Colonic mucosa (tissue), 4 donors: ENCODE results near the gene PPP1R8. TPM values are rescaled to one million over a fixed set of nuclear protein-coding genes. Genes with fewer than 3 reads are reported as not detected.

Source experiments
- DNase-seq: peaks from one replicate; pipeline ENCODE4 v3.0.0-alpha.2; 2020
- H3K27ac ChIP-seq: fragments of 200-600 bp; one replicate; pipeline ENCODE4 v1.8.0; 2021
- H3K27me3 ChIP-seq: fragments of 200-600 bp; one replicate; pipeline ENCODE4 v1.8.0; 2021
- H3K36me3 ChIP-seq: fragments of 200-600 bp; one replicate; pipeline ENCODE4 v1.8.0; 2021
- H3K4me1 ChIP-seq: fragments of 200-600 bp; one replicate; pipeline ENCODE4 v1.8.0; 2021; ENCODE audit warnings: mild to moderate bottlenecking
- H3K4me3 ChIP-seq: fragments of 200-600 bp; one replicate; pipeline ENCODE4 v1.8.0; 2021
- H3K9ac ChIP-seq, 2 donors: one replicate each; pipeline ENCODE4 v1.7.0; 2013; ENCODE audit warnings: control low read depth in 2 of 2, low read depth in 2 of 2, low read length in 2 of 2
- H3K9me3 ChIP-seq: fragments of 200-600 bp; one replicate; pipeline ENCODE4 v1.8.0; 2021
- CTCF ChIP-seq: fragments of 200-600 bp; IDR thresholded peaks from one replicate; pipeline ENCODE4 v1.8.0; 2022; ENCODE audit warnings: antibody characterized with exemption, mild to moderate bottlenecking
- intact Hi-C: fragments of 100-400 bp; cut with DNase I; formaldehyde crosslinking; loops from one replicate; pipeline ENCODE4 v1.14.1; 2022
- total RNA-seq, 2 donors: library from RNA; stranded (reverse); fragmentation: NEBNext Ultra II Directional in 1 of 2; extraction: Animal tissue kit (Norgen Biotek cat#: 25700) in 1 of 2; gene quantifications; one replicate each; pipeline ENCODE4 v1.2.1, GENCODE V29; 2021
- donor health status: healthy.
- donor health status: DM: no; HTN: no; CAD: no.
- donor health status: DM: no; HTN: no; CAD: no.

PPP1R8 gene
- total RNA-seq, 2 donors from 2014 or later: 31.8 to 39.2 TPM

GRCh38 chr1:27878787-27879335 is 48.3 kb downstream of the PPP1R8 start:
- DNase-seq: no peak
- H3K27ac ChIP-seq: no peak overlapping the region

GRCh38 chr1:27879374-27880082 is 48.9 kb downstream of the PPP1R8 start:
- DNase-seq: no peak
- TF ChIP-seq CTCF: no peak

More at GRCh38 chr1:27878787-27879335, 48.3 kb downstream of the PPP1R8 start:
- no peaks in the 10 kb centered on the region for H3K36me3 ChIP-seq
- TF ChIP-seq CTCF: no peak
- H3K9me3 ChIP-seq: no peaks in the 10 kb centered on the region
- H3K4me3 ChIP-seq: no peak overlapping the region
- H3K9ac ChIP-seq: no peak overlapping the region
- H3K27me3 ChIP-seq: no peaks in the 10 kb centered on the region
- no peaks in the 10 kb centered on the region for H3K4me1 ChIP-seq
- intact Hi-C loops: no loop called here

GRCh38 chr1:27882543-27882903 is 51.9 kb downstream of the PPP1R8 start:
- no peaks in the 10 kb centered on the region for H3K4me1 ChIP-seq
- H3K4me3 ChIP-seq: no peak overlapping the region
- intact Hi-C loops: no loop called here
- no peak overlapping the region for H3K27ac ChIP-seq
- no peak for TF ChIP-seq CTCF
- H3K36me3 ChIP-seq: no peaks in the 10 kb centered on the region
- no peak for DNase-seq
- H3K9ac ChIP-seq: no peak overlapping the region
- H3K27me3 ChIP-seq: no peaks in the 10 kb centered on the region
- H3K9me3 ChIP-seq: no peaks in the 10 kb centered on the region

More at GRCh38 chr1:27879374-27880082, 48.9 kb downstream of the PPP1R8 start:
- Histone ChIP-seq H3K4me3 (no peak overlapping the region), H3K4me1 (no peaks in the 10 kb centered on the region), H3K27ac (no peak overlapping the region), H3K9me3 (no peaks in the 10 kb centered on the region), H3K36me3 (no peaks in the 10 kb centered on the region), H3K27me3 (no peaks in the 10 kb centered on the region), H3K9ac (no peak overlapping the region)
- intact Hi-C loops: no loop called here

- peak overlapping the region in 1 of 2 donors; percentile 12 for H3K9ac ChIP-seq
- H3K4me1 ChIP-seq: no peaks in the 10 kb centered on the region
- no peak overlapping the region for H3K4me3 ChIP-seq
- H3K27me3 ChIP-seq: no peaks in the 10 kb centered on the region
- no peak overlapping the region for H3K27ac ChIP-seq
- DNase-seq: no peak
- H3K9me3 ChIP-seq: no peaks in the 10 kb centered on the region
- no peaks in the 10 kb centered on the region for H3K36me3 ChIP-seq
- intact Hi-C loops: no loop called here
- TF ChIP-seq CTCF: no peak
Observed at GRCh38 chr1:27883536-27883935, 53.0 kb downstream of the PPP1R8 start.

- peak overlapping the region; percentile 5 to 40 for H3K9ac ChIP-seq
- H3K4me1 ChIP-seq: no peaks in the 10 kb centered on the region
- no peaks in the 10 kb centered on the region for H3K36me3 ChIP-seq
- peak overlapping the region; percentile 64 for H3K27ac ChIP-seq
- no peaks in the 10 kb centered on the region for H3K9me3 ChIP-seq
- no peaks in the 10 kb centered on the region for H3K27me3 ChIP-seq
- intact Hi-C loops: no loop called here
- H3K4me3 ChIP-seq: no peak overlapping the region
- no peak for TF ChIP-seq CTCF
- DNase-seq: no peak
Observed at GRCh38 chr1:27884006-27884954, 53.7 kb downstream of the PPP1R8 start.
